ENCODE results near the gene SIRT2. TPM values are rescaled to one million over a fixed set of nuclear protein-coding genes. Genes with fewer than 3 reads are reported as not detected.
"Not testable (repeated sequence)": the region's sequence is repeated elsewhere in the genome, so short reads cannot be mapped to it uniquely, and the experiment has no call there.

SIRT2 gene
- total and polyA plus RNA-seq, 4 donors: 277 to 771 (median 495) TPM

GRCh38 chr19:38884691-38885090, 14.7 kb downstream of the SIRT2 start:
- not testable (repeated sequence) for H3K9me3 ChIP-seq (ENCODE audit: control insufficient read depth, insufficient read depth, low read length); H3K27me3 ChIP-seq (ENCODE audit: control insufficient read depth, insufficient read depth, low read length); DNase-seq (ENCODE audit: low read depth in 4 of 6, low spot score in 6 of 6); H3K27ac ChIP-seq (ENCODE audit: low read depth, low read length); H3K4me3 ChIP-seq (ENCODE audit: low read depth, low read length)
- WGBS (ENCODE audit: insufficient coverage): no CpG with 5 or more reads among the region's 3 CpGs
- Histone ChIP-seq H3K36me3 (ENCODE audit: control insufficient read depth, insufficient read depth, low read length) (peaks cover 74% of the 10 kb centered on the region), H3K4me1 (ENCODE audit: control insufficient read depth, insufficient read depth, low read length) (peaks cover 13% of the 10 kb centered on the region)

GRCh38 chr19:38883286-38883685, 16.1 kb downstream of the SIRT2 start:
- H3K9me3 ChIP-seq (ENCODE audit: control insufficient read depth, insufficient read depth, low read length): no peaks in the 10 kb centered on the region
- peaks cover 22% of the 10 kb centered on the region for H3K4me1 ChIP-seq (ENCODE audit: control insufficient read depth, insufficient read depth, low read length)
- H3K4me3 ChIP-seq (ENCODE audit: low read depth, low read length): no peak overlapping the region
- H3K27ac ChIP-seq (ENCODE audit: low read depth, low read length): no peak overlapping the region
- H3K36me3 ChIP-seq (ENCODE audit: control insufficient read depth, insufficient read depth, low read length): peaks cover 74% of the 10 kb centered on the region
- DNase-seq (ENCODE audit: low read depth in 4 of 6, low spot score in 6 of 6): no peak
- H3K27me3 ChIP-seq (ENCODE audit: control insufficient read depth, insufficient read depth, low read length): no peaks in the 10 kb centered on the region
- WGBS (ENCODE audit: insufficient coverage): 89% methylated on average over 7 of the region's 9 CpGs

- H3K4me3 ChIP-seq (ENCODE audit: low read depth, low read length): no peak overlapping the region
- DNase-seq (ENCODE audit: low read depth in 4 of 6, low spot score in 6 of 6): no peak
- no peaks in the 10 kb centered on the region for H3K27me3 ChIP-seq (ENCODE audit: control insufficient read depth, insufficient read depth, low read length)
- H3K27ac ChIP-seq (ENCODE audit: low read depth, low read length): no peak overlapping the region
- peaks cover 69% of the 10 kb centered on the region for H3K36me3 ChIP-seq (ENCODE audit: control insufficient read depth, insufficient read depth, low read length)
- no peaks in the 10 kb centered on the region for H3K9me3 ChIP-seq (ENCODE audit: control insufficient read depth, insufficient read depth, low read length)
- 91% methylated on average over 16 of the region's 19 CpGs for WGBS (ENCODE audit: insufficient coverage)
- H3K4me1 ChIP-seq (ENCODE audit: control insufficient read depth, insufficient read depth, low read length): peaks cover 22% of the 10 kb centered on the region
These were observed 18.4 kb downstream of the SIRT2 start for GRCh38 chr19:38880882-38881609.

- Histone ChIP-seq H3K27ac (ENCODE audit: low read depth, low read length) (no peak overlapping the region), H3K9me3 (ENCODE audit: control insufficient read depth, insufficient read depth, low read length) (no peaks in the 10 kb centered on the region), H3K4me1 (ENCODE audit: control insufficient read depth, insufficient read depth, low read length) (peaks cover 22% of the 10 kb centered on the region), H3K27me3 (ENCODE audit: control insufficient read depth, insufficient read depth, low read length) (no peaks in the 10 kb centered on the region), H3K4me3 (ENCODE audit: low read depth, low read length) (no peak overlapping the region), H3K36me3 (ENCODE audit: control insufficient read depth, insufficient read depth, low read length) (peaks cover 69% of the 10 kb centered on the region)
- no peak for DNase-seq (ENCODE audit: low read depth in 4 of 6, low spot score in 6 of 6)
- 90% methylated on average over 16 of the region's 19 CpGs for WGBS (ENCODE audit: insufficient coverage)
These were observed 19.1 kb downstream of the SIRT2 start for GRCh38 chr19:38880076-38880881.

- H3K9me3 ChIP-seq (ENCODE audit: control insufficient read depth, insufficient read depth, low read length): no peaks in the 10 kb centered on the region
- H3K4me1 ChIP-seq (ENCODE audit: control insufficient read depth, insufficient read depth, low read length): peaks cover 22% of the 10 kb centered on the region
- H3K36me3 ChIP-seq (ENCODE audit: control insufficient read depth, insufficient read depth, low read length): peaks cover 62% of the 10 kb centered on the region
- no peak overlapping the region for H3K27ac ChIP-seq (ENCODE audit: low read depth, low read length)
- H3K4me3 ChIP-seq (ENCODE audit: low read depth, low read length): no peak overlapping the region
- DNase-seq (ENCODE audit: low read depth in 4 of 6, low spot score in 6 of 6): no peak
- H3K27me3 ChIP-seq (ENCODE audit: control insufficient read depth, insufficient read depth, low read length): no peaks in the 10 kb centered on the region
- WGBS (ENCODE audit: insufficient coverage): 93% methylated on average over 9 of the region's 11 CpGs
These were observed 20.0 kb downstream of the SIRT2 start for GRCh38 chr19:38879400-38879751.

- Histone ChIP-seq H3K36me3 (ENCODE audit: control insufficient read depth, insufficient read depth, low read length) (peaks cover 61% of the 10 kb centered on the region), H3K27ac (ENCODE audit: low read depth, low read length) (no peak overlapping the region), H3K9me3 (ENCODE audit: control insufficient read depth, insufficient read depth, low read length) (no peaks in the 10 kb centered on the region), H3K27me3 (ENCODE audit: control insufficient read depth, insufficient read depth, low read length) (no peaks in the 10 kb centered on the region), H3K4me1 (ENCODE audit: control insufficient read depth, insufficient read depth, low read length) (peaks cover 22% of the 10 kb centered on the region), H3K4me3 (ENCODE audit: low read depth, low read length) (no peak overlapping the region)
- no peak for DNase-seq (ENCODE audit: low read depth in 4 of 6, low spot score in 6 of 6)
- 79% methylated on average over 14 of the region's 16 CpGs for WGBS (ENCODE audit: insufficient coverage)
These were observed 20.6 kb downstream of the SIRT2 start for GRCh38 chr19:38878575-38879399.

- no peak for DNase-seq (ENCODE audit: low read depth in 4 of 6, low spot score in 6 of 6)
- Histone ChIP-seq H3K4me1 (ENCODE audit: control insufficient read depth, insufficient read depth, low read length) (peaks cover 17% of the 10 kb centered on the region), H3K9me3 (ENCODE audit: control insufficient read depth, insufficient read depth, low read length) (no peaks in the 10 kb centered on the region), H3K36me3 (ENCODE audit: control insufficient read depth, insufficient read depth, low read length) (peaks cover 53% of the 10 kb centered on the region), H3K4me3 (ENCODE audit: low read depth, low read length) (no peak within 1 kb of the TSS), H3K27ac (ENCODE audit: low read depth, low read length) (no peak within 1 kb of the TSS), H3K27me3 (ENCODE audit: control insufficient read depth, insufficient read depth, low read length) (no peaks in the 10 kb centered on the region)
- WGBS (ENCODE audit: insufficient coverage): 41% methylated on average over 8 of the region's 11 CpGs
These were observed 21.4 kb downstream of the SIRT2 start, which contains the start of gene RINL for GRCh38 chr19:38877781-38878574. Gene RINL (minus strand): TSS chr19:38878275. CDS start chr19:38876742, 1,533 bp downstream.

GRCh38 chr19:38875656-38876395, 23.6 kb downstream of the SIRT2 start:
- H3K9me3 ChIP-seq (ENCODE audit: control insufficient read depth, insufficient read depth, low read length): no peaks in the 10 kb centered on the region
- H3K36me3 ChIP-seq (ENCODE audit: control insufficient read depth, insufficient read depth, low read length): peaks cover 41% of the 10 kb centered on the region
- DNase-seq (ENCODE audit: low read depth in 4 of 6, low spot score in 6 of 6): no peak
- peaks cover 9% of the 10 kb centered on the region for H3K4me1 ChIP-seq (ENCODE audit: control insufficient read depth, insufficient read depth, low read length)
- no peak overlapping the region for H3K4me3 ChIP-seq (ENCODE audit: low read depth, low read length)
- H3K27ac ChIP-seq (ENCODE audit: low read depth, low read length): no peak overlapping the region
- no peaks in the 10 kb centered on the region for H3K27me3 ChIP-seq (ENCODE audit: control insufficient read depth, insufficient read depth, low read length)
- 50% methylated on average over 3 of the region's 6 CpGs for WGBS (ENCODE audit: insufficient coverage)

Data from spinal cord (tissue), 10 donors.